Measurements from ENCODE around the gene ALG1L2.
"Not testable (repeated sequence)": the region's sequence is repeated elsewhere in the genome, so short reads cannot be mapped to it uniquely, and the experiment has no call there.

The ALG1L2 gene

GRCh38 chr3:130081351-130081881 lies at the start of gene ALG1L2:
TSS of gene ALG1L2 (plus strand) at chr3:130081831. CDS start at chr3:130082017, 186 bp downstream.
- DNase-seq: no peak

- DNase-seq: not testable (repeated sequence)
Observed at GRCh38 chr3:130037126-130037815, 44.4 kb upstream of the ALG1L2 start.

- not testable (repeated sequence) for DNase-seq
Observed at GRCh38 chr3:130042736-130043135, 38.9 kb upstream of the ALG1L2 start.

- DNase-seq: not testable (repeated sequence)
Observed at GRCh38 chr3:130043658-130044057, 38.0 kb upstream of the ALG1L2 start.

GRCh38 chr3:130044370-130044769 lies 37.3 kb upstream of the ALG1L2 start:
- no peak for DNase-seq

- no peak for DNase-seq
Observed at GRCh38 chr3:130048726-130049125, 32.9 kb upstream of the ALG1L2 start.

- not testable (repeated sequence) for DNase-seq
Observed at GRCh38 chr3:130052366-130052765, 29.3 kb upstream of the ALG1L2 start.

- not testable (repeated sequence) for DNase-seq
Observed at GRCh38 chr3:130052965-130053364, 28.7 kb upstream of the ALG1L2 start.

GRCh38 chr3:130057536-130058266 lies 23.9 kb upstream of the ALG1L2 start:
- not testable (repeated sequence) for DNase-seq

GRCh38 chr3:130058267-130058657 lies 23.4 kb upstream of the ALG1L2 start:
- DNase-seq: not testable (repeated sequence)

- not testable (repeated sequence) for DNase-seq
Observed at GRCh38 chr3:130058716-130059115, 22.9 kb upstream of the ALG1L2 start.

- not testable (repeated sequence) for DNase-seq
Observed at GRCh38 chr3:130059162-130059561, 22.5 kb upstream of the ALG1L2 start.

GRCh38 chr3:130073582-130073981 lies 8.0 kb upstream of the ALG1L2 start:
- DNase-seq: no peak

- no peak for DNase-seq
Observed at GRCh38 chr3:130077636-130078035, 4.0 kb upstream of the ALG1L2 start.

- not testable (repeated sequence) for DNase-seq
Observed at GRCh38 chr3:130083363-130084090, 1.9 kb downstream of the ALG1L2 start.

- no peak for DNase-seq
Observed at GRCh38 chr3:130084436-130084980, 2.9 kb downstream of the ALG1L2 start.

GRCh38 chr3:130085881-130086280 lies 4.2 kb downstream of the ALG1L2 start:
- DNase-seq: no peak

- not testable (repeated sequence) for DNase-seq
Observed at GRCh38 chr3:130086628-130087027, 5.0 kb downstream of the ALG1L2 start.

GRCh38 chr3:130088061-130088460 lies 6.4 kb downstream of the ALG1L2 start:
- DNase-seq: no peak

GRCh38 chr3:130090681-130091080 lies 9.1 kb downstream of the ALG1L2 start:
- DNase-seq: not testable (repeated sequence)

- DNase-seq: no peak
Observed at GRCh38 chr3:130091958-130092357, 10.3 kb downstream of the ALG1L2 start.

- DNase-seq: no peak
Observed at GRCh38 chr3:130093741-130094391, 12.2 kb downstream of the ALG1L2 start.

Measured in NCI-H1436 treated with DMSO at 0.1 percent for 48 hours (cell line).